HEK293T (cell line): ENCODE measurements around the gene WWTR1.

Experiments
- CTCF ChIA-PET: fragments of 350-600 bp; formaldehyde crosslinking; extraction: SDS; loops from one replicate; lab custom pipeline; 2021; ENCODE audit warnings: antibody characterized with exemption, inconsistent platforms; lab: Yijun Ruan, JAX
- POLR2A ChIA-PET: fragments of 350-600 bp; formaldehyde crosslinking; extraction: SDS; loops from one replicate; lab custom pipeline; 2020; ENCODE audit warnings: antibody characterized with exemption, inconsistent platforms; lab: Yijun Ruan, JAX
- DNase-seq: peaks from one replicate; pipeline ENCODE4 v3.0.0; 2012; ENCODE audit warnings: mixed read lengths; ENCODE audit errors: extremely low spot score
- ARNT ChIP-seq: fragments of 450-650 bp; IDR thresholded peaks from 2 replicates; pipeline ENCODE4 v1.6.1; 2017; ENCODE audit warnings: mild to moderate bottlenecking
- BHLHE40 ChIP-seq: fragments of 450-650 bp; IDR thresholded peaks from 2 replicates; pipeline ENCODE4 v1.6.1; 2016; ENCODE audit warnings: mild to moderate bottlenecking, moderate library complexity, borderline replicate concordance
- CTBP1 ChIP-seq: fragments of 450-650 bp; IDR thresholded peaks from 2 replicates; pipeline ENCODE4 v1.6.1; 2016; ENCODE audit warnings: borderline replicate concordance
- ELF4 ChIP-seq: fragments of 450-650 bp; IDR thresholded peaks from 2 replicates; pipeline ENCODE4 v1.6.1; 2017; ENCODE audit warnings: antibody characterized with exemption
- FOXA1 ChIP-seq: fragments of 450-650 bp; IDR thresholded peaks from 2 replicates; pipeline ENCODE4 v1.6.1; 2016; ENCODE audit warnings: mild to moderate bottlenecking
- FOXK2 ChIP-seq: fragments of 450-650 bp; IDR thresholded peaks from 2 replicates; pipeline ENCODE4 v1.6.1; 2016; ENCODE audit warnings: mild to moderate bottlenecking
- FOXM1 ChIP-seq: fragments of 450-650 bp; IDR thresholded peaks from 2 replicates; pipeline ENCODE4 v1.6.1; 2017; ENCODE audit warnings: mild to moderate bottlenecking, borderline replicate concordance
- HDGF ChIP-seq: fragments of 450-650 bp; IDR thresholded peaks from 2 replicates; pipeline ENCODE4 v1.6.1; 2017; ENCODE audit warnings: antibody characterized with exemption, borderline replicate concordance
- L3MBTL2 ChIP-seq: fragments of 450-650 bp; conservative IDR thresholded peaks from 2 replicates; pipeline ENCODE4 v1.6.1; 2016; ENCODE audit warnings: mild to moderate bottlenecking
- LEF1 ChIP-seq: fragments of 450-650 bp; IDR thresholded peaks from 2 replicates; pipeline ENCODE4 v1.6.1; 2017; ENCODE audit warnings: mild to moderate bottlenecking, borderline replicate concordance
- NFRKB ChIP-seq: fragments of 450-650 bp; IDR thresholded peaks from 2 replicates; pipeline ENCODE4 v1.6.1; 2016; ENCODE audit warnings: mild to moderate bottlenecking, moderate library complexity
- SP1 ChIP-seq: fragments of 450-650 bp; IDR thresholded peaks from 2 replicates; pipeline ENCODE4 v1.6.1; 2017
- SUZ12 ChIP-seq: fragments of 450-650 bp; IDR thresholded peaks from 2 replicates; pipeline ENCODE4 v1.6.1; 2016; ENCODE audit warnings: mild to moderate bottlenecking
- TARDBP ChIP-seq: fragments of 450-650 bp; IDR thresholded peaks from 2 replicates; pipeline ENCODE4 v1.6.1; 2016
- ZNF384 ChIP-seq: fragments of 450-650 bp; IDR thresholded peaks from 2 replicates; pipeline ENCODE4 v1.6.1; 2016
- TF ChIP-seq, protein P1 (sequence below): fragments of 450-650 bp; IDR thresholded peaks from 2 replicates; pipeline ENCODE4 v1.6.1; 2016

Gene WWTR1

GRCh38 chr3:149575213-149575960 lies 82.4 kb downstream of the WWTR1 start:
- POLR2A ChIA-PET, result interaction anchor here (2.7 kb wide), 1 partner anchor 83 kb away, joined by 10 read pairs; the partner anchor contains the start of gene WWTR1
- no peak for DNase-seq
- no peak for TF ChIP-seq FOXA1
- TF ChIP-seq, protein P1, sequence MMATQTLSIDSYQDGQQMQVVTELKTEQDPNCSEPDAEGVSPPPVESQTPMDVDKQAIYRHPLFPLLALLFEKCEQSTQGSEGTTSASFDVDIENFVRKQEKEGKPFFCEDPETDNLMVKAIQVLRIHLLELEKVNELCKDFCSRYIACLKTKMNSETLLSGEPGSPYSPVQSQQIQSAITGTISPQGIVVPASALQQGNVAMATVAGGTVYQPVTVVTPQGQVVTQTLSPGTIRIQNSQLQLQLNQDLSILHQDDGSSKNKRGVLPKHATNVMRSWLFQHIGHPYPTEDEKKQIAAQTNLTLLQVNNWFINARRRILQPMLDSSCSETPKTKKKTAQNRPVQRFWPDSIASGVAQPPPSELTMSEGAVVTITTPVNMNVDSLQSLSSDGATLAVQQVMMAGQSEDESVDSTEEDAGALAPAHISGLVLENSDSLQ, result no peak
- no peak for TF ChIP-seq SP1
- no peak for TF ChIP-seq L3MBTL2
- TF ChIP-seq FOXM1, result no peak
- TF ChIP-seq ZNF384, result no peak
- TF ChIP-seq NFRKB, result no peak
- TF ChIP-seq LEF1, result no peak
- no peak for TF ChIP-seq SUZ12
- TF ChIP-seq ARNT, result no peak
- no peak for TF ChIP-seq ELF4
- no peak for TF ChIP-seq CTBP1
- no peak for TF ChIP-seq FOXK2
- no peak for TF ChIP-seq BHLHE40
- TF ChIP-seq HDGF, result no peak
- TF ChIP-seq TARDBP, result no peak
- CTCF ChIA-PET, result interaction anchor here (1.4 kb wide), 1 partner anchor 45 kb away, joined by 3 read pairs; no protein-coding TSS in a partner anchor

DNA sequence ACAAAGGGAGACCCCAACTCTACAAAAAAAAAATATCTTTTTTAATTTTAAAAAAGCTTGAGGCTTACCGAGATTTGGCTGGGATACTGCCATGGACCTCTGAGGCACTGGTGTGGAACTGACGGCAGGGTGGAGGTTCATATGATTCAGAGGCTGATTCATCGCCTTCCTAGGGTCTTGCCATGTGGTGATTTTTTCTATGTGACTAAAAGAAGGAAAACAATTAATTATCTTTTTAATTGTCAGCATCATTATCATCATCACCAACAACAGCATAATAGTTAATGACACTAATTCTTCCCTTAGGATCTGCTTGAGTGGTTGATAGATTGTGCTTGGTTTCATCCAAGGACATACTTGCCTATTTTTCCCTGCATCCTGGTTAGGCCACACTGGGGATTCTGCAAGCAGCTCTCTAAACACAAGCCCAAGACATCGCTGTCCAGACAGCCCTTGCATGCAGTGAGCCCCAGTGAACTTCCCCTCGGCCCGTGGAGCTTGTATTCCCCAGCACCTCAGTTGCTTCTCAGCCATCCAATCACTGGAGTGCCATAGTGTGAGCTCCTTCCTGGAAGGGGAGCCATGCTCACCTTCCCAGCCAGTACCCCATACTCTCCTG lies 84.9 kb downstream of the WWTR1 start:
- ChIA-PET CTCF (interaction anchor here (0.6 kb wide), 1 partner anchor 69 kb away, joined by 3 read pairs; no protein-coding TSS in a partner anchor), POLR2A (interaction anchor here (1.9 kb wide), 1 partner anchor 85 kb away, joined by 7 read pairs; the partner anchor contains the start of gene WWTR1)
- TF ChIP-seq ELF4 (no peak), L3MBTL2 (no peak), SUZ12 (no peak), BHLHE40 (no peak), FOXA1 (no peak), SP1 (no peak), CTBP1 (no peak), HDGF (no peak), ZNF384 (no peak), LEF1 (no peak), TARDBP (no peak), FOXK2 (no peak), ARNT (no peak)
- TF ChIP-seq, protein P1, result no peak
- no peak for DNase-seq

GRCh38 chr3:149571381-149571780 lies 86.4 kb downstream of the WWTR1 start:
- ChIA-PET CTCF (no interaction called here), POLR2A (no interaction called here)
- no peak for DNase-seq
- TF ChIP-seq BHLHE40, result no peak
- no peak for TF ChIP-seq TARDBP
- TF ChIP-seq SUZ12, result no peak
- TF ChIP-seq ZNF384, result no peak
- no peak for TF ChIP-seq L3MBTL2
- TF ChIP-seq, protein P1, result no peak

DNA sequence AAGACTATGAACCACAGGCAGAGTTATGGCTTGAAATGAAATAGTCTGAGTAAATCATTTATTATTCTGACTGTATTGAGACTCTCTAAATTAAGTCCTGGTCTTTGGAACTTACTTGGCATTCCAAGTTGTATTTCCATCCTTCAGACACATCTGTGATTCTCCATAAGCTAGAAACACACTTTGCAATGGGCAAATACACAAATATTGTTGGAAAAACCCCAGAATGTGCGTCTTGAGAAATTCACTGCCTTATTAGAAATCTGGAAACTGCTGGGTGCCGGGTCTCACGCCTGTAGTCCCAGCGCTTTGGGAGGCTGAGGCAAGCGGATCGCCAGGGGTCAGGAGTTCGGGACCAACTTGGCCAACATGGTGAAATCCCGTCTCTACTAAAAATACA lies 87.8 kb downstream of the WWTR1 start:
- DNase-seq, result no peak
- ChIA-PET CTCF (interaction anchor here (0.6 to 1.4 kb wide), 3 partner anchors 32 to 183 kb away, joined by 3 read pairs; partner anchors contain the start of gene COMMD2), POLR2A (no interaction called here)
- TF ChIP-seq FOXK2, result no peak
- TF ChIP-seq SUZ12, result no peak
- no peak for TF ChIP-seq FOXM1

GRCh38 chr3:149567381-149567780 lies 90.4 kb downstream of the WWTR1 start:
- CTCF ChIA-PET, result interaction anchor here (0.6 to 1.3 kb wide), 4 partner anchors 46 to 87 kb away, joined by 3 to 6 read pairs (median 4); no protein-coding TSS in a partner anchor
- DNase-seq, result no peak
- POLR2A ChIA-PET, result no interaction called here
- TF ChIP-seq ZNF384, result no peak
- TF ChIP-seq, protein P1, result no peak
- no peak for TF ChIP-seq L3MBTL2
- no peak for TF ChIP-seq FOXA1
- TF ChIP-seq TARDBP, result no peak
- no peak for TF ChIP-seq CTBP1
- no peak for TF ChIP-seq SUZ12
- no peak for TF ChIP-seq SP1
- TF ChIP-seq FOXM1, result no peak
- no peak for TF ChIP-seq ARNT
- TF ChIP-seq ELF4, result no peak
- TF ChIP-seq BHLHE40, result no peak
- no peak for TF ChIP-seq HDGF
- TF ChIP-seq NFRKB, result no peak
- TF ChIP-seq LEF1, result no peak
- TF ChIP-seq FOXK2, result no peak
